T follicular helper cell (primary cell): Measurements from ENCODE around the gene CDC34.
"Not testable (repeated sequence)": the region's sequence is repeated elsewhere in the genome, so short reads cannot be mapped to it uniquely, and the experiment has no call there.

Source experiments
- DNase-seq: peaks from one replicate; pipeline ENCODE4 v3.0.0-alpha.2; 2020; ENCODE audit warnings: low read depth

CDC34 gene

DNA sequence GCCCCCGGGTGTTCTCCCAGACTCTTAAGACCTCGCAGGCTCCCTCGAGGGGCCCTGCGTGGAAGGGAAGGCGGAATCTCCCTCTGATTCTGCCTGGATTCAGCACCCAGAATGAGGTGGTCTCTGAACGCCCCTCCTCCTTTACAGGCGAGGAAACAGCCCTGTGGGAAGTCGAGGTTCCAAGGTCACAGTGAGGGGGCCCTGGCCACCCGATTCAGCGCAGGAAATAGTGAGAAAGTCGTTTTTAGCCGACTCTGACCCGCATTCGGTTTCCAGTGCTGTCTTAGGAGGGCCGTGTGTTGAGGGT lies 41.9 kb downstream of the CDC34 start:
- DNase-seq, result no peak

DNA sequence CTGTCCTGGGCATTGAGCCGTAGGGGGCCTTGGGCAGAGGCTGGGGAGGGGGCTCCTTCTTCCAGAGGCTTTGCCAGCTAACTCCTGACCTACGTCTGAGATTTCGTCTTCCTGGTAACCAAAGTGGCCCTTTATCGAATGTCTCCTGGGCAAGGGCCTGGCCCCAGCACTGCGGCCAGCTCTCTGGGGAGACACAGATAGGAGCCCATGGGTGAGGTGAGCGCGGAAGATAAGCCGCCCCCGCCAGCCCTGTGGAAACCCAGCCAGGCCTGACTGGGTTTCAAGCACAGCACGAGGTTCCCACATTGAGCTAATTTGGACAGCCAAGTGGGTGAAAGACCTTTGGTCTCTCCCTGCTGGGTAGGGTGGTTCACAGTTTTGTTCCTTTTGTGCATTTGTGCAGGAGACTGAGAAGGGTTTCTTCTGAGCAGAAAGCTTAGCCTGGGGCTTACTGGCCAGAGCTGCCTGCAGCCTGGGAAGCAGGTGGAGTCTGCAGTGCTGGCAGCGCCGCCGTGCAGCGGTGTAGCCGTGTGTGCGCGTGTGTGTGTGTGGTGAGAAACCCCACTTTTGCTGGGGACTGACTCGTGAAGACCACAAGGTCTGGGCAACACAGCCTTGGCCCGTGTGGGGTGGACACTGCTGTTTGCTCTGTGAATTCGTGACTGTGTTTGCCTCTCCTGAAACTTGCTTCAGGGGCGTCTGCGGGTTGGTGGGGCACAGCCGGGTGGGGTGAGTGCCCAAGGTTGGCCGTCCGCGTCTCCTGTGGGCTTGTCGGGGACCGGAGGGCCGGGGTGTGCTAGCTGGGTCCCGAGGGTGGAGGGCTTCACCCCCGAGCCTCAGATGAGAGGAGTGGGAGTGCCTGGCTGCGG lies 43.3 kb downstream of the CDC34 start:
- no peak for DNase-seq

DNA sequence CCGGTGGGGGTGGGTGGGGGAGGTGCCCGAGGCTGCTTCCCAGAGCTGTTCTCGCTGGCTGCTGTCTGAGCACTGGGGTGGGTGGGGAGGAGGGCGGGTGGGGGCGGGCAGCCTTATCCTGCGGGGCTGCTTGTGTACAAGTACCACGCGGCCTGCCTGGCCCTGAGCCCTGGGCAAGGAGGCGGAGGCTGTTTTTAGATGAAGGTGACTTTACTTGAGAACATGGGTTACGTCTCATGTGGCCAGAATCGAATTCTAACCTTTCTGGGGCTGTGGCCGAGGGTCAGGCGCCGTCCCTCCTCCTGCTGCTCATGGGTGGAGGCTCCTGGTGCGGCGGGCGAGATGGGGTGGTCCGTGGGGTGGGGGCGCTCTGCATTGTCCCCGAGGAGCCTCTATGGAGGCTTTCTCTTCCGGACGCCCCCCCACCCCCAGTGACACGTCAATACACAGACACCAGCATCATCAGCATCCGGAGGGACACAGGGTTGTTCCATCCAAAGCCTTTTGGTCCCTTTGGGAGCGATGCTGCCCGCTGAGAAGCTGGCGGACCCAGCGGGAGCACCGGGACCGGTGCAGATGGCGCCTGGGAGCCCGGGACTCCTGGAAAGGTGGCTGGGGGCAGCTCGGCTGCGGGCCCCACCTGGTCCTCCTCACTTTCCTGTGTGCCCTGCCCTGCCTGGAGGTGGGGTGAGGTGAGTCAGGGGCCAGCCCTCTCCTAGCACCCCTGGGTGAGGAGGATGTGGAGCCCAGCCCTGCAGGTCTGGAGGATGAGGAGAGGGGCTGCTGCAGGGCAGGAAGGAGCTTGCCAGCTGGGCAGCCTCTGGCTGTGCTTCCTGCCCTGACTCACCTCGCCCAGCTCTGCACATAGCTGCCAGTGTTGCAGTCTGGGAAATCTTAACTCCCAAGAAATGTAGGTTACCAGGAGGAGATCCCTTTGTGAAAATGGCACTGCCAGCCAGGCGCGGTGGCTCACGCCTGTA lies 44.3 kb downstream of the CDC34 start:
- DNase-seq, result no peak

DNA sequence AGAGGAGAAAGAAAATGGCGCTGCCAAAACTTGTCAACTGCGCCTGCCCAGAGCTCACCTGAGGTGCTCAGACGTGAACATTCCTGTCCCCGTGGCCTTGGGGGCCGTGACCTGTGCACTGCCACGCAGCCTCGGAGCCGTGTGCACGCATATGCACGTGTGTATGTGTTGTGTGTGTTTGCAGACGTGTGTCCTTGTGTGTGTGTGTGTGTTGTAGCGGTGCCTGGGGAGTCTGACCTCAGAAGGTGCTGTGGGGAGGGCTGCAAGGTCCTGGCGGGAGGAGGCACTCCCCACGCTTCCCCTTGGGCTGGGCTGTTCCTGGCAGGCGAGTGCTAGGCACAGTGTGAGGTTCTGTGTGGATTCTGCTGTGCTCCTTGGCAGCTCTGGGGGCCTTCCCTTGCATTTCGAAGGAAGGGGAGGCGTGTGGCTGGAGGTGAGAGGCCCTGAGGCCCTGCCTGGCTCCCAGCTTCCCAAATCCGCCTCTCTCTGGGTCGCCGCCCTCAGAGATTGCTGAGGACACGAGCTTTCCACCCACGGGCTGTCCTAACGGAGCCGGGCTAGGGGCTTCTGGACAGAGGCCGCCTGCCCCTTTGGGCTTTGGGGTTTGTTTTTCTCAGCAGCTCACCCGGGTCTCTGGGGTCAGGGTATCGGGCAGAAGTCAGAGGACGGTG lies 45.3 kb downstream of the CDC34 start:
- DNase-seq, result no peak

DNA sequence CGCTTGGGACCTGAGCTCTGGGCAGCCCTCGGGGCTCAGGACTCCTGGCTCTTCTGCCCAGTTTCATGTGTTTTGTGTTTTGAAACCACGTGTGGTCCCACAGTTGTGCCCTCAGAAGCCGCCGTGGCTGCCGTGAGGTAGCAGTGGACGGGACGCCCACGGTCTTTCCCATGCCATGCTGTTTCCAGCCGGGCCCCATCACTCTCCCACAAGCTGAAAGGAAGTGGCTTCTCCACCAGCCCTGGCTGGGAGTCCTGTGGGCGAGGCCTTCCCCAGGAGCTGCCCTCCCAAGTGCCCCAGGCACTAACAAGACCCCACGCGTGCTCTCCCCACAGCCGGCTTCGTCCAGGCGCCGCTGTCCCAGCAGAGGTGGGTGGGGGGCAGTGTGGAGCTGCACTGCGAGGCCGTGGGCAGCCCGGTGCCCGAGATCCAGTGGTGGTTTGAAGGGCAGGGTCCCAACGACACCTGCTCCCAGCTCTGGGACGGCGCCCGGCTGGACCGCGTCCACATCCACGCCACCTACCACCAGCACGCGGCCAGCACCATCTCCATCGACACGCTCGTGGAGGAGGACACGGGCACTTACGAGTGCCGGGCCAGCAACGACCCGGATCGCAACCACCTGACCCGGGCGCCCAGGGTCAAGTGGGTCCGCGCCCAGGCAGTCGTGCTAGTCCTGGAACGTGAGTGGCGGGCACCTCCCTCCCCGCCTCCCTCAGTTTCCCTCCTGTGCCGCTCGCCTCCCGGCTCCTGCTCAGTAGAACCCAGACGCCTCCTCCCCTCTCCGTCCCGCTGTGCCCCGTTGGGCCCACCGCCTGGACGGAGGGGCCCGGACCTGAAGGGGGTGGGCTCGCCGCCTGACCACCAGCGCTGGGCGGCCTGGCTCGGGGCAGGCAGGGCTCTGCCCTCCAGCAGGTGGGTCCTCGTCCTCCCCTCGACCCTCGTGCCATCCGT lies 46.2 kb downstream of the CDC34 start:
- DNase-seq, result no peak

DNA sequence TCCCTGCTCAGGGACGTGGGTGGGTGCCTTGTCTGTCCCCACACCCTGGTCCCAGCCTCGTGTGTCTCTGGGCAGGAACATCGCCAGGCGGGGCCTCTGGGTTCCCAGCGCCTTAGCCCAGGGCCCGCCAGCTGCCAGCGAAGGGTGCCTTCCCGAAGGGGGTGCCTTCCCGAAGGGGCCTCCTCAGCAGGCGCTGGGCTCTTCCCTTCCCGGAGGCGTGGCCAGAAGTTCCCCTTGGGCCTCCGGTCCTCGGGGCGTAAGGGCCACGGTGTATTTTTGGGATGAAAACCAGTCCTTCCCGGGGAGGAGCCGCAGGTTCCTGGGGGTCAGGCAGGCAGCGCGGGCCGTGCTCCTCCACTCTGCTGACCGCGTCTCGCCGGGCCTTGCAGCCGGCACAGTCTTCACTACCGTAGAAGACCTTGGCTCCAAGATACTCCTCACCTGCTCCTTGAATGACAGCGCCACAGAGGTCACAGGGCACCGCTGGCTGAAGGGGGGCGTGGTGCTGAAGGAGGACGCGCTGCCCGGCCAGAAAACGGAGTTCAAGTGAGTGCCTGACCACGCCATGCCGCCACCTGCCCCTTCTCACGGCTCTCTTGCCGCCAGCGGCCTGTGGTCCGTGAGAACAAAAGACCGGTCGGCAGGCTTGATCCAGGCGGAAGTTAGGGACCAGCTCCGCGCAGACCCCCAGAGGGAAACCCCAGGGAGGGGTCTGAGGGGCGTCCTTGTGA lies 47.7 kb downstream of the CDC34 start:
- no peak for DNase-seq

DNA sequence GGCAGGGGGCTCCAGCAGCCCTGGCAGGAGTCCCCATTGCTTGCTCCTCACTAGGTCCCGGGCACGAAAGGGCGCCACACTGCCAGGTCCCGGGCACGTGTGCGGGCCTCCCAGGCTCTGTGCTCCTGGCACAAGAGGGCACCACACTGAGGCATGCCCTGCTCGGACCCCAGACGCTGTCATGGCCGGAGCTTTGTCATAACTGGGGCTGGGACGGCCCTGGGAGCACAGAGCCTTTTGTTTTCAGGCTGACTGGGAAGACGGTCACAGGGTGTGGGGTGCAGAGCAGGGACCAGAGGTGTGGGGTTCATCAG lies 48.2 kb downstream of the CDC34 start:
- DNase-seq, result no peak

DNA sequence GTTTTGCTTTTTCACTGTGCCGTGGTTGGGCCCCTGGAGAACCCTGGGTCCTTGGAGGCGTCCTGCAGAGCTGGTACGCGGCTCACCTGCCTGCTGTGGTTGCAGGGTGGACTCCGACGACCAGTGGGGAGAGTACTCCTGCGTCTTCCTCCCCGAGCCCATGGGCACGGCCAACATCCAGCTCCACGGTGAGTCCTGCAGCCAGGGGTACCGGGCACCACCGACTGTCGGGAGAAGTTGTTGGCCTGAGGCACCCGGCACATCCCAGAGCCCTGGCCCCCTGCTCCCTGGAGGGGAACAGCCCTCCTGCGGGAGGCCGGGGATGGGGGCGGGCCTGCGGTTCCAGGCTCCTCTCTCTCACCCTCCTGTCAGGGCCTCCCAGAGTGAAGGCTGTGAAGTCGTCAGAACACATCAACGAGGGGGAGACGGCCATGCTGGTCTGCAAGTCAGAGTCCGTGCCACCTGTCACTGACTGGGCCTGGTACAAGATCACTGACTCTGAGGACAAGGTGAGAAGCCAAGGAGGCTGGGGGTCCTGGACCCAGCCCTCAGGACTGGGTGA lies 48.8 kb downstream of the CDC34 start:
- DNase-seq, result no peak

DNA sequence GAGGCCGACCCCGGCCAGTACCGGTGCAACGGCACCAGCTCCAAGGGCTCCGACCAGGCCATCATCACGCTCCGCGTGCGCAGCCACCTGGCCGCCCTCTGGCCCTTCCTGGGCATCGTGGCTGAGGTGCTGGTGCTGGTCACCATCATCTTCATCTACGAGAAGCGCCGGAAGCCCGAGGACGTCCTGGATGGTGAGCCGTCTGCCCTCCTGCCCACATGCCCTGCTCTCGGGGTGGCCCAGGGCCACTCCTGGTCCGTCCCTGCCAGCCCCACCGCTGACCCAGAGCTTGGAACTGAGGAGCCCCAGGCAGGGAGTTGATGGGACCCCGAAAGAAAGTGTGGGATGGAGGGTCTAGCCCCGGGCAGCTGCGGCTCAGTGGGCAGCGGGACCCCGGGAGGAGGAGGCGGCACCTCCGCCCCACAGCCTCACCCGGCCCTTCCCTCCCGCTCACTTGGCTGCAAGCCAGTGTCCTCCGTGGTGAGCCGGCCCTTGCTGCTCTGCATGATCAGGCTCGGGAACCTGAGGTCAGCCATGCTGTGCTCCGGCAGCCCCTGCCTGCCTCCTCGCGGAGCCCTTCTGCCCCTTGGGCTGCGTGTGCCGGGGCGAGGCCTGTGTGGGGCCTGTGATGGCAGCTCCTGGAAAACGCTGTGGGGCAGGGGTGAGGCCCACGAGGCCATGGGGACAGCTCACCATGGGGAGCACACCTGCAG lies 50.0 kb downstream of the CDC34 start:
- DNase-seq, result no peak

DNA sequence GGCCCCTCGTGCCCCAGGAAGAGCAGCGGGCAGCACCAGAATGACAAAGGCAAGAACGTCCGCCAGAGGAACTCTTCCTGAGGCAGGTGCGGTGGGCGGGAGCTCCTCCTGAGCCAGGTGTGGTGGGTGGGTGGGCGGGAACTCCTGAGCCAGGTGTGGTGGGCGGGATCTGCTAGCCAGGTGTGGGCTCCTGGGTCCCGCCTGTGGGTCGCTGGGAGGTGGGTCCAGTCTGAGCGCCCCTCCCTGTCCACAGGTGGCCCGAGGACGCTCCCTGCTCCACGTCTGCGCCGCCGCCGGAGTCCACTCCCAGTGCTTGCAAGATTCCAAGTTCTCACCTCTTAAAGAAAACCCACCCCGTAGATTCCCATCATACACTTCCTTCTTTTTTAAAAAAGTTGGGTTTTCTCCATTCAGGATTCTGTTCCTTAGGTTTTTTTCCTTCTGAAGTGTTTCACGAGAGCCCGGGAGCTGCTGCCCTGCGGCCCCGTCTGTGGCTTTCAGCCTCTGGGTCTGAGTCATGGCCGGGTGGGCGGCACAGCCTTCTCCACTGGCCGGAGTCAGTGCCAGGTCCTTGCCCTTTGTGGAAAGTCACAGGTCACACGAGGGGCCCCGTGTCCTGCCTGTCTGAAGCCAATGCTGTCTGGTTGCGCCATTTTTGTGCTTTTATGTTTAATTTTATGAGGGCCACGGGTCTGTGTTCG lies 51.1 kb downstream of the CDC34 start:
- no peak for DNase-seq

DNA sequence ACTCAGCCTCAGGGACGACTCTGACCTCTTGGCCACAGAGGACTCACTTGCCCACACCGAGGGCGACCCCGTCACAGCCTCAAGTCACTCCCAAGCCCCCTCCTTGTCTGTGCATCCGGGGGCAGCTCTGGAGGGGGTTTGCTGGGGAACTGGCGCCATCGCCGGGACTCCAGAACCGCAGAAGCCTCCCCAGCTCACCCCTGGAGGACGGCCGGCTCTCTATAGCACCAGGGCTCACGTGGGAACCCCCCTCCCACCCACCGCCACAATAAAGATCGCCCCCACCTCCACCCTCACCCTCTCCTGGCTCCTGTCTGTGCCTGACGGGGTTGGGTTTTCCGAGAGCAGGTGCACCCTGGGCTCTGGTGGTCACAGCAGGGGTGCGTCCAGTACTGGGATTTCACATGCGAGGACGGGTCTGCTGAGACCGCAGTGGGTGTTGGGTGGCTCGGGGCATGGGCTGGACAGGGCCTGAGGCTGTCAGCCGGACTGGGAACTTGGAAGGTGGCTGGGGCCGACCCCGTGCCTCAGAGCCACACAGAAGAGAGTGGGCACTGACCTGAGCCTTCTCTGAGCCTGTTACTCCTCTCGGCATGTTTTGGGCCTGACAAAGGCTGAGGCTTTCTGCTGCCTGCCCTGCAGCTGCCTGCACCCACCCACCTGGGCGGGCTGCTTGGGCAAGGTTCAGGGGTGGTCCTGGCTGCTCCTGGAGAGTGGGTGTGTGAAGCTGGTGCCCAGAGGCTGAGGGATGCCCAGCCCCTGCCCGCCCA lies 51.8 kb downstream of the CDC34 start:
- no peak for DNase-seq

DNA sequence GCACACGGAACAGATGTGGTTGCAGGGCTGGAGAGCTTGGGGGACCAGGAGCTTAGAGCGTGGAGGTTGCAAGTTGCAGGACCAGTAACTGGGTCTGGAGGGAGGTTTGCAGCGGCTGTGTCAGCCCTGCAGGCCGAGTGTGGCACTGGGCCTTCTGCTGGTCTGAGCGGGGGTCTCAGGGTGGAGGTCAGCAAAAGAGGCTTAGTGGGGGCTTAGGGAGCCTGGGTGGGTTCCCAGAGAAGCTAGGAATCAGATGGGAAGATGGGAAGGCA lies 52.3 kb downstream of the CDC34 start:
- DNase-seq, result no peak

DNA sequence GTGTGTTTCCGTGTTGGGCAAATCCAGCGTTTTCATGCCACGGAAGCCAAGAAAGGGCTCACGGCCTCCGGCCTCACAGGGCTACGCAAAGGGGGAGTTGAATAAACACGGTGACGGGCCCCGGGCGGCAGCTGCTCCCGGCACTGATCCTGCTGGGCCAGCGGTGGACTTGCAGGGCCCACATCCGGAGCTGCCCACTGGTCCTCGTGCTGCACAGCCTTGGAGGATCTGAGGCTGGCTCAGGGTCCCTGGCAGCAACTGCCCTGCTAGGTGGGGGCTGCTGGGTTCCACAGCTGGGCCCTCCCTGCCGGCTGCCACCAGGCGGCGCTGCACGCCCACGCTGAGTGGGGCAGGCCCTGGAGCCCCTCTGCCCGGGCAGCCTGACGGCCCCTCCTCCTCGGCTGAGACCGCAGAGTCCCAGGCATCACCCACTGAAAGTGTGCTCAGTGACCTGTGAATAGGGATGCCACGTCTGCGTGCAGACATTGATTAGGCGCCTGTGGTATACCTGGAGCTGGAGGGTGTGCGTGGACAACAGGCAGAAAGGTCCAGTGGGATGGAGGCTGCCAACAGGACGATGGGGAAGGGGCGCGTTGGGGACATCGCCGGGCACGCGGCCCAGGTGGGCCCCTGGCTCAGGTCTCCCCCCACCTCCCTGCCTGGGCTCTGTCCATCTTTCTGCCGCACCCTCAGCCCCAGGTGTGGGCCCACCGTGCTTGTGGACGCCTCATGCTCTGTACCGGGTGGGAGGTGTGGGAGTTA lies 52.9 kb downstream of the CDC34 start:
- DNase-seq, result peak; percentile 52

DNA sequence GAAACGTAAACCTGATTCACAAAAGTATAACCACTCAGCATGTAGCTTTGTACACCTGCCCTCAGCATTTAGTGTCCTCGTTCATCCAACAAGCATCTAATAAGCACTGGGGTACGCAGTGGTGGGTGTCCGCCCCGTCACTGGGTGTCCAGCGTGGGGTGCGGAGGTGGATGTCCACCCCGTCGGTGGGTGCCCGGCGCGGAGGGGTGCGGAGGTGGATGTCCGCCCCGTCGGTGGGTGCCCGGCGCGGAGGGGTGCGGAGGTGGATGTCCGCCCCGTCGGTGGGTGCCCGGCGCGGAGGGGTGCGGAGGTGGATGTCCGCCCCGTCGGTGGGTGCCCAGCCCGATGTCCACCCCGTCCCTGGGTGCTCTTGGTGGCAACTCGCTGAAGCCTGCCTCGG lies 53.6 kb downstream of the CDC34 start:
- DNase-seq, result not testable (repeated sequence)

DNA sequence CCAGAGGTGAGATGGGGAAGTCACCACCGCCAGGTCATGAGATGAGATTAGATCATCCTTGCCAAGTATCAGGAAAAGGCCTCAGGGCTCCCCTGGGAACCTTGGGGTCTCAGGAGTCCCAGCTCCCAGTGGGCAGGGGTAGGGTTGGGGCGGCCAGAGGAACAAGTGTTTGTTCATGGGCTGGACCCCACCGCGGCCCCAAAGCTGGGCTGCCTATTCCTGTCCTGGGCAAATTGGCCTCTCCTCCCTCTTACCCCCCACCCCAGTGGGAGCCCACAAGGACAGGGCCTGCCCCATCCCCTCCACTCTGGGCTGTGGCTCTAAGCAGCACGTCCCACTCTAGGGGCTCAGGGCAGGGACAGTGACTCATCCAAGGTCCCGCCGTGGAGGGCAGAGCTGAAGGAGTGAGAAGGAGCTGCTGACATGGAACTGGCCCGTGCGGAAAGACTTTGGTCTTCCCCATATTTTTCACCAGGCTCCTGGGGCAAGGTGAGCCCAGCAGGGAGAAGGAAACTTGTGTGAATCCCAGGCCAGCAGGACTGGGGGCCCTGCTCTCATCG lies 54.1 kb downstream of the CDC34 start:
- DNase-seq, result no peak

DNA sequence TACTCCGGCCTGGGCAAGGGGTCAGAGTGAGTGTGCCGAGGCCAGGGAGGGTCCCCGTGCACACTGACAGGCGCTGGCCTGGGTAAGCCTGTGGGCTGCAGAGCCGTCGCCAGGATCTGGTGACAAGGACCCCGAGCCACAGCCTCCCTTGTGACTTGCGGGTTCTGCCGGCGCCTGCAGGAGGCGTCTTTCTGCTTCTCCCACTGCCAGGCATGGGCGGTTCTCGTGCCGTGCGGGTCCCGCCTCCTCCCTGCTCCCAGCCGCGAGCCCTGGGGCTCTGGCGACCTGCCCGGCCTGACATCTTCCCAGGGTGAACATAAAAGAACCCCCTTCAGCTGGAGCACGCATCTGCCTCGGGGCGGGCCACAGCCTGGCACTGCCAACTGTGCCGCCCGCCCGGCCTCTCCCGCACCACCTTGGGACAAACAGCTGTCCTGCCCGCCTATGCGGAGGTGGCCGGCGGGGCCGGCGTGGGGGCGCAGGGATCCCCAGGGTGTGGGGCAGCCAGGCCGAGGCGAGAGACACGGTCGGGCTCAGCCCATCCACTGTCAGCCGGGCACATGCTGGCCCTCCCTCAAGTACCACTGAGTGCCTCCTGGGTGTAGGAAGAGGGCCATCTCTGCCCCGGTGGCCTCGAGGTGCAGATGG lies 56.7 kb downstream of the CDC34 start:
- DNase-seq, result peak; percentile 52
